OCI-LY1 (cell line): ENCODE data around the gene IL4I1.

Experiments used
- EZH2 ChIP-seq: fragments of 200-600 bp; sonication (generic), shearing (Covaris generic); IDR thresholded peaks from 2 replicates; pipeline ENCODE4 v1.8.0; 2017; ENCODE audit warnings: borderline replicate concordance, mixed run types, mild to moderate bottlenecking, antibody characterized with exemption, low read length, moderate library complexity, mixed read lengths
- TF ChIP-seq, protein P1 (sequence below): fragments of 200-600 bp; sonication (generic), shearing (Covaris generic); IDR thresholded peaks from 2 replicates; pipeline ENCODE4 v1.5.1; 2017; ENCODE audit warnings: mild to moderate bottlenecking, antibody characterized with exemption, low read length, moderate library complexity, mixed read lengths

DNA sequence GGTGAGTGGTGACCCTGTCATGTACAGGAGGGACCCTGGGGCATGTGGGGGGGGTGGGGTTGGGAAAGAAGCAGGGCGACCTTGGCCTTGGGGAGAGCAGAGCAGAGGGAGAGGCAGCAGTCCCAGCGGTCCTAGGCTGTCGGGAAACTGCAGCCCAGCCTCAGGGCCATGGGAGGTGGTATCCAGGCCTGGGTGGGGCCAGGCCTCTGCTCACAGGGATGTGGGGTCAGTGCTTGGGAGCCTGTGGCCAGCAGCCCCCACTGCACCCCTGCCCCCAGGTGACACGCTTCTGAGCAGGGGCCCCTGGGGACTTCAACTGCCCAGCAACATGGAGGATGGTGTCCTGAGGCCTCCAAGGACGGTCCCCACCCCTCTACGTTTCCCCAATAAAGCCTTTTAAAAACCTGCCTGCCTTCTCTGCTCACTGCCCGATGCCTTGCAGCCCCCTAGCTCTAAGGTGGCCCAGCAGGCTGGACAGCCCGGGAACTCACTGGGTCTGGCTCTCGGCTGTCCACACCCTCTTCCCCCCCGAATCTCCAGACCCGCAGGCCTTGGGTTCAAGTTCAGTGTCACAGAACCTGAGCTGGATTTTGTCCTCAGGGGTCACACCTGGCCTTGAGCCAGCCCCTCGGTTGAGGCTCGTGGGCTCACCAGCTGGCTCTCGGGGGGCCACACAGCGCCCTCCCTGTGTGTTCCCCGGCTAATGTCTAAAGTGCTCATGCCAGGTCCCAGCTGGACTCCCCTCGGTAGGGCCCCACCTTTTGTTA is 36.2 kb downstream of the IL4I1 start:
- TF ChIP-seq, protein P1, sequence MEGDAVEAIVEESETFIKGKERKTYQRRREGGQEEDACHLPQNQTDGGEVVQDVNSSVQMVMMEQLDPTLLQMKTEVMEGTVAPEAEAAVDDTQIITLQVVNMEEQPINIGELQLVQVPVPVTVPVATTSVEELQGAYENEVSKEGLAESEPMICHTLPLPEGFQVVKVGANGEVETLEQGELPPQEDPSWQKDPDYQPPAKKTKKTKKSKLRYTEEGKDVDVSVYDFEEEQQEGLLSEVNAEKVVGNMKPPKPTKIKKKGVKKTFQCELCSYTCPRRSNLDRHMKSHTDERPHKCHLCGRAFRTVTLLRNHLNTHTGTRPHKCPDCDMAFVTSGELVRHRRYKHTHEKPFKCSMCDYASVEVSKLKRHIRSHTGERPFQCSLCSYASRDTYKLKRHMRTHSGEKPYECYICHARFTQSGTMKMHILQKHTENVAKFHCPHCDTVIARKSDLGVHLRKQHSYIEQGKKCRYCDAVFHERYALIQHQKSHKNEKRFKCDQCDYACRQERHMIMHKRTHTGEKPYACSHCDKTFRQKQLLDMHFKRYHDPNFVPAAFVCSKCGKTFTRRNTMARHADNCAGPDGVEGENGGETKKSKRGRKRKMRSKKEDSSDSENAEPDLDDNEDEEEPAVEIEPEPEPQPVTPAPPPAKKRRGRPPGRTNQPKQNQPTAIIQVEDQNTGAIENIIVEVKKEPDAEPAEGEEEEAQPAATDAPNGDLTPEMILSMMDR = no peak
- no peak for TF ChIP-seq EZH2
